MM.1S (cell line): ENCODE data around the gene PPP2R3B.

Experiments
- EZH2 ChIP-seq: fragments of 300-600 bp; sonication (generic); optimal IDR thresholded peaks from 2 replicates; pipeline ENCODE3; 2017; ENCODE audit warnings: low read depth, mild to moderate bottlenecking, antibody characterized with exemption, low read length, mixed read lengths
- EZH2phosphoT487 ChIP-seq: fragments of 300-600 bp; sonication (generic); IDR thresholded peaks from 2 replicates; pipeline ENCODE4 v1.6.1; 2018; ENCODE audit warnings: antibody characterized with exemption, low read length
- TF ChIP-seq, protein P1 (sequence below): fragments of 300-600 bp; sonication (generic); IDR thresholded peaks from 2 replicates; pipeline ENCODE4 v1.5.1; 2016; ENCODE audit warnings: antibody characterized with exemption, low read length, mixed read lengths

DNA sequence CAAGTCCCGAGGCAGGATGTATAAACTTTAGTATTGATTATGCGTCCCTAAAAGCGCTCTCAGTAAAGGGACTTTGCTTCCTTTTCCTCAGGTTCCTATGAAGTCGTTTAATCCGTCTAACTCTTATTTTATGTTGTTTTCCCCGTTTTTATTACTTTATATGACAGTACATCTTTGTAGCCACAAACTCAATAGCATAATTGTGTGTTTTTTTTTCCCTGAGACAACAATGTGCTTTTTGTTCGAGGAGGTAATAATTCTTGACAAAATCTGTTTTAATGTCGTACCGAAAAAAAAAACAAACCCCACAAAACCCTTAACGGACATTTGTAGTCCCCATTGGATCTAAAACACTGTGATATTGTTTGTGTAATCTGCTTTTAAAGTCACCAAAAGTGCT lies 17.9 kb upstream of the PPP2R3B start:
- TF ChIP-seq, protein P1, sequence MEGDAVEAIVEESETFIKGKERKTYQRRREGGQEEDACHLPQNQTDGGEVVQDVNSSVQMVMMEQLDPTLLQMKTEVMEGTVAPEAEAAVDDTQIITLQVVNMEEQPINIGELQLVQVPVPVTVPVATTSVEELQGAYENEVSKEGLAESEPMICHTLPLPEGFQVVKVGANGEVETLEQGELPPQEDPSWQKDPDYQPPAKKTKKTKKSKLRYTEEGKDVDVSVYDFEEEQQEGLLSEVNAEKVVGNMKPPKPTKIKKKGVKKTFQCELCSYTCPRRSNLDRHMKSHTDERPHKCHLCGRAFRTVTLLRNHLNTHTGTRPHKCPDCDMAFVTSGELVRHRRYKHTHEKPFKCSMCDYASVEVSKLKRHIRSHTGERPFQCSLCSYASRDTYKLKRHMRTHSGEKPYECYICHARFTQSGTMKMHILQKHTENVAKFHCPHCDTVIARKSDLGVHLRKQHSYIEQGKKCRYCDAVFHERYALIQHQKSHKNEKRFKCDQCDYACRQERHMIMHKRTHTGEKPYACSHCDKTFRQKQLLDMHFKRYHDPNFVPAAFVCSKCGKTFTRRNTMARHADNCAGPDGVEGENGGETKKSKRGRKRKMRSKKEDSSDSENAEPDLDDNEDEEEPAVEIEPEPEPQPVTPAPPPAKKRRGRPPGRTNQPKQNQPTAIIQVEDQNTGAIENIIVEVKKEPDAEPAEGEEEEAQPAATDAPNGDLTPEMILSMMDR, result no peak
- TF ChIP-seq EZH2 (no peak), EZH2phosphoT487 (no peak)
